HEK293 (cell line): ENCODE measurements around the gene GMCL1.

Experiments
- EGR2 ChIP-seq: fragments of 450-650 bp; formaldehyde crosslinking; IDR thresholded peaks from 2 replicates; pipeline ENCODE4 v1.5.1; 2016; ENCODE audit warnings: low read depth, missing biosample characterization, missing genetic modification characterization
- GLI4 ChIP-seq: fragments of 450-650 bp; formaldehyde crosslinking; IDR thresholded peaks from 2 replicates; pipeline ENCODE4 v1.5.1; 2016; ENCODE audit warnings: missing biosample characterization, missing genetic modification characterization
- GLIS1 ChIP-seq: fragments of 450-650 bp; formaldehyde crosslinking; IDR thresholded peaks from 2 replicates; pipeline ENCODE4 v1.5.1; 2016; ENCODE audit warnings: missing biosample characterization, missing genetic modification characterization
- KLF10 ChIP-seq: fragments of 450-650 bp; IDR thresholded peaks from 2 replicates; pipeline ENCODE4 v1.5.1; 2018; ENCODE audit warnings: missing biosample characterization, mild to moderate bottlenecking, missing genetic modification characterization
- SP2 ChIP-seq: fragments of 450-650 bp; formaldehyde crosslinking; IDR thresholded peaks from 2 replicates; pipeline ENCODE4 v1.5.1; 2016; ENCODE audit warnings: missing biosample characterization, missing genetic modification characterization
- YY2 ChIP-seq: fragments of 450-650 bp; formaldehyde crosslinking; IDR thresholded peaks from 2 replicates; pipeline ENCODE4 v1.5.1; 2016; ENCODE audit warnings: missing biosample characterization, missing genetic modification characterization
- ZBTB20 ChIP-seq: fragments of 450-650 bp; formaldehyde crosslinking; IDR thresholded peaks from 2 replicates; pipeline ENCODE4 v1.5.1; 2016; ENCODE audit warnings: missing biosample characterization, missing genetic modification characterization
- ZFP41 ChIP-seq: fragments of 450-650 bp; formaldehyde crosslinking; IDR thresholded peaks from 2 replicates; pipeline ENCODE4 v1.5.1; 2016; ENCODE audit warnings: missing biosample characterization, missing genetic modification characterization, borderline replicate concordance
- ZFP69B ChIP-seq: fragments of 450-650 bp; formaldehyde crosslinking; IDR thresholded peaks from 2 replicates; pipeline ENCODE4 v1.5.1; 2016; ENCODE audit warnings: missing biosample characterization, missing genetic modification characterization
- ZNF19 ChIP-seq: fragments of 450-650 bp; formaldehyde crosslinking; IDR thresholded peaks from 2 replicates; pipeline ENCODE4; 2016; ENCODE audit warnings: missing biosample characterization, missing genetic modification characterization, low read depth
- ZNF311 ChIP-seq: fragments of 450-650 bp; formaldehyde crosslinking; IDR thresholded peaks from 2 replicates; pipeline ENCODE4 v1.5.1; 2017; ENCODE audit warnings: missing biosample characterization, missing genetic modification characterization, borderline replicate concordance
- ZNF544 ChIP-seq: fragments of 450-650 bp; formaldehyde crosslinking; IDR thresholded peaks from 2 replicates; pipeline ENCODE4 v1.5.0; 2017; ENCODE audit warnings: missing biosample characterization, missing genetic modification characterization
- ZNF600 ChIP-seq: fragments of 450-650 bp; formaldehyde crosslinking; IDR thresholded peaks from 2 replicates; pipeline ENCODE4 v1.5.1; 2016; ENCODE audit warnings: missing biosample characterization, missing genetic modification characterization
- TF ChIP-seq, protein P1 (sequence below): fragments of 450-650 bp; formaldehyde crosslinking; conservative IDR thresholded peaks from 2 replicates; pipeline ENCODE4 v1.5.1; 2016; ENCODE audit warnings: low read depth, missing biosample characterization, missing genetic modification characterization
- TF ChIP-seq, protein P2 (sequence below): fragments of 450-650 bp; formaldehyde crosslinking; IDR thresholded peaks from 2 replicates; pipeline ENCODE4 v1.5.1; 2017; ENCODE audit warnings: missing biosample characterization, missing genetic modification characterization
- TF ChIP-seq, protein P3 (sequence below): fragments of 450-650 bp; formaldehyde crosslinking; IDR thresholded peaks from 2 replicates; pipeline ENCODE4 v1.5.1; 2016; ENCODE audit warnings: missing biosample characterization, missing genetic modification characterization
- TF ChIP-seq, protein P4 (sequence below): fragments of 450-650 bp; formaldehyde crosslinking; IDR thresholded peaks from 2 replicates; pipeline ENCODE4 v1.5.1; 2016; ENCODE audit warnings: missing biosample characterization, missing genetic modification characterization

Gene GMCL1

DNA sequence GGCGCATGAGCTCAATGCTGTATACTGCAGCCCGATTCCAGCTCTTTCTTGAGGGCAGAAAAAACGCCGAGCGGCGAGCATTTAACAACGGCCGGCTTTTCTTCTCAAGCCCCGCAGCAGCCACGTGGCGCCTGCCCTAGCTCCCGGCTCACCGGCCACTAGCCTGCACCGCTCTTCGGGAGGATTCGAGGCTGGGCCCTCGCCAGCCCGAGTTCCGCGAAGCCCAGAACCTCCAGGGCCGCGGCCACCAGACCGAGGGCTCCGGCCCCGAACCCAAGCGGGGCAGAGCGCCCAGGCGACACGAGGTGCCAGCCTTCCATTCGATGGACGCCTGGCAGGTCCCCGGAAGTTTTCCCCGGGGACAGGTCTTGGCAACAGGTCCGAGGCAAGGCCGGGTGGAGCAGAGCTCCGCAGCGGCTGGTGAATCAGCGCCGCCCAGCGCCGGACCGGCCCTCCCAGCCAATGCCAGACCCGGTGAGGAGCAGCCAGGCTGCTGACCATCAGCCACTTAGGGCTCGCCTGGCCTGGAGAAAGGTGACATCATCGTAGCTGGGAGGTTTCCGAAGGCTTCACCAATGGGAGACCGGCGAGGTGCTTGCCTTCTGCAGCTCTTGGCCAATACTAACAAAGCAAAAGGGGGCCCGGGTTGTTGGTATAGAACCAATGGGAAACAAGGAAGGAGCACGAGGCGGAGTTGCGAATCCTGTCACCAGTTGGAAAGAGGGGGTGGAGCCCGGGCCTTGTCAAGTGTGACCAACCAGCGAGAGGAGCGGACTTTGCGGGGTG lies 84.9 kb downstream of the GMCL1 start (continued):
- TF ChIP-seq, protein P1, sequence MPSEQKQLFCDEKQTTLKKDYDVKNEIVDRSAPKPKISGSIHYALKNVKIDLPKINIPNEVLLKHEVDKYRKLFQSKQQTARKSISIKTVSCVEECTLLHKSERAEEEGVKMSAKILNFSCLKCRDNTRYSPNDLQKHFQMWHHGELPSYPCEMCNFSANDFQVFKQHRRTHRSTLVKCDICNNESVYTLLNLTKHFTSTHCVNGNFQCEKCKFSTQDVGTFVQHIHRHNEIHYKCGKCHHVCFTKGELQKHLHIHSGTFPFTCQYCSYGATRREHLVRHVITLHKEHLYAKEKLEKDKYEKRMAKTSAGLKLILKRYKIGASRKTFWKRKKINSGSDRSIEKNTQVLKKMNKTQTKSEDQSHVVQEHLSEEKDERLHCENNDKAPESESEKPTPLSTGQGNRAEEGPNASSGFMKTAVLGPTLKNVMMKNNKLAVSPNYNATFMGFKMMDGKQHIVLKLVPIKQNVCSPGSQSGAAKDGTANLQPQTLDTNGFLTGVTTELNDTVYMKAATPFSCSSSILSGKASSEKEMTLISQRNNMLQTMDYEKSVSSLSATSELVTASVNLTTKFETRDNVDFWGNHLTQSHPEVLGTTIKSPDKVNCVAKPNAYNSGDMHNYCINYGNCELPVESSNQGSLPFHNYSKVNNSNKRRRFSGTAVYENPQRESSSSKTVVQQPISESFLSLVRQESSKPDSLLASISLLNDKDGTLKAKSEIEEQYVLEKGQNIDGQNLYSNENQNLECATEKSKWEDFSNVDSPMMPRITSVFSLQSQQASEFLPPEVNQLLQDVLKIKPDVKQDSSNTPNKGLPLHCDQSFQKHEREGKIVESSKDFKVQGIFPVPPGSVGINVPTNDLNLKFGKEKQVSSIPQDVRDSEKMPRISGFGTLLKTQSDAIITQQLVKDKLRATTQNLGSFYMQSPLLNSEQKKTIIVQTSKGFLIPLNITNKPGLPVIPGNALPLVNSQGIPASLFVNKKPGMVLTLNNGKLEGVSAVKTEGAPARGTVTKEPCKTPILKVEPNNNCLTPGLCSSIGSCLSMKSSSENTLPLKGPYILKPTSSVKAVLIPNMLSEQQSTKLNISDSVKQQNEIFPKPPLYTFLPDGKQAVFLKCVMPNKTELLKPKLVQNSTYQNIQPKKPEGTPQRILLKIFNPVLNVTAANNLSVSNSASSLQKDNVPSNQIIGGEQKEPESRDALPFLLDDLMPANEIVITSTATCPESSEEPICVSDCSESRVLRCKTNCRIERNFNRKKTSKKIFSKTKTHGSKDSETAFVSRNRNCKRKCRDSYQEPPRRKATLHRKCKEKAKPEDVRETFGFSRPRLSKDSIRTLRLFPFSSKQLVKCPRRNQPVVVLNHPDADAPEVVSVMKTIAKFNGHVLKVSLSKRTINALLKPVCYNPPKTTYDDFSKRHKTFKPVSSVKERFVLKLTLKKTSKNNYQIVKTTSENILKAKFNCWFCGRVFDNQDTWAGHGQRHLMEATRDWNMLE (tag by site-specific recombination): 0 out of 2 replicates have a peak, but pooled peaks have one; percentile 20
- TF ChIP-seq ZFP69B: no peak; the same call in 1 of the 2 replicates
- peak; percentile 94 for TF ChIP-seq SP2 (tag by site-specific recombination)
- no peak; the same call in 1 of the 2 replicates for TF ChIP-seq YY2 (tag by site-specific recombination)
- TF ChIP-seq ZBTB20 (tag by site-specific recombination): peak; percentile 82
- TF ChIP-seq, protein P2, sequence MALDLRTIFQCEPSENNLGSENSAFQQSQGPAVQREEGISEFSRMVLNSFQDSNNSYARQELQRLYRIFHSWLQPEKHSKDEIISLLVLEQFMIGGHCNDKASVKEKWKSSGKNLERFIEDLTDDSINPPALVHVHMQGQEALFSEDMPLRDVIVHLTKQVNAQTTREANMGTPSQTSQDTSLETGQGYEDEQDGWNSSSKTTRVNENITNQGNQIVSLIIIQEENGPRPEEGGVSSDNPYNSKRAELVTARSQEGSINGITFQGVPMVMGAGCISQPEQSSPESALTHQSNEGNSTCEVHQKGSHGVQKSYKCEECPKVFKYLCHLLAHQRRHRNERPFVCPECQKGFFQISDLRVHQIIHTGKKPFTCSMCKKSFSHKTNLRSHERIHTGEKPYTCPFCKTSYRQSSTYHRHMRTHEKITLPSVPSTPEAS (tag by site-specific recombination): 0 out of 2 replicates have a peak, but pooled peaks have one; percentile 43
- TF ChIP-seq ZFP41 (tag by site-specific recombination): no peak
- TF ChIP-seq GLIS1 (tag by site-specific recombination): 0 out of 2 replicates have a peak, but pooled peaks have one; percentile 18
- TF ChIP-seq, protein P3, sequence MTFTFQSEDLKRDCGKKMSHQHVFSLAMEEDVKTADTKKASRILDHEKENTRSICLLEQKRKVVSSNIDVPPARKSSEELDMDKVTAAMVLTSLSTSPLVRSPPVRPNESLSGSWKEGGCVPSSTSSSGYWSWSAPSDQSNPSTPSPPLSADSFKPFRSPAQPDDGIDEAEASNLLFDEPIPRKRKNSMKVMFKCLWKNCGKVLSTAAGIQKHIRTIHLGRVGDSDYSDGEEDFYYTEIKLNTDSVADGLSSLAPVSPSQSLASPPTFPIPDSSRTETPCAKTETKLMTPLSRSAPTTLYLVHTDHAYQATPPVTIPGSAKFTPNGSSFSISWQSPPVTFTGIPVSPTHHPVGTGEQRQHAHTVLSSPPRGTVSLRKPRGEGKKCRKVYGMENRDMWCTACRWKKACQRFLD (tag by site-specific recombination): no peak
- TF ChIP-seq ZNF544: no peak
- TF ChIP-seq ZNF600: peak; percentile 96
- TF ChIP-seq, protein P4, sequence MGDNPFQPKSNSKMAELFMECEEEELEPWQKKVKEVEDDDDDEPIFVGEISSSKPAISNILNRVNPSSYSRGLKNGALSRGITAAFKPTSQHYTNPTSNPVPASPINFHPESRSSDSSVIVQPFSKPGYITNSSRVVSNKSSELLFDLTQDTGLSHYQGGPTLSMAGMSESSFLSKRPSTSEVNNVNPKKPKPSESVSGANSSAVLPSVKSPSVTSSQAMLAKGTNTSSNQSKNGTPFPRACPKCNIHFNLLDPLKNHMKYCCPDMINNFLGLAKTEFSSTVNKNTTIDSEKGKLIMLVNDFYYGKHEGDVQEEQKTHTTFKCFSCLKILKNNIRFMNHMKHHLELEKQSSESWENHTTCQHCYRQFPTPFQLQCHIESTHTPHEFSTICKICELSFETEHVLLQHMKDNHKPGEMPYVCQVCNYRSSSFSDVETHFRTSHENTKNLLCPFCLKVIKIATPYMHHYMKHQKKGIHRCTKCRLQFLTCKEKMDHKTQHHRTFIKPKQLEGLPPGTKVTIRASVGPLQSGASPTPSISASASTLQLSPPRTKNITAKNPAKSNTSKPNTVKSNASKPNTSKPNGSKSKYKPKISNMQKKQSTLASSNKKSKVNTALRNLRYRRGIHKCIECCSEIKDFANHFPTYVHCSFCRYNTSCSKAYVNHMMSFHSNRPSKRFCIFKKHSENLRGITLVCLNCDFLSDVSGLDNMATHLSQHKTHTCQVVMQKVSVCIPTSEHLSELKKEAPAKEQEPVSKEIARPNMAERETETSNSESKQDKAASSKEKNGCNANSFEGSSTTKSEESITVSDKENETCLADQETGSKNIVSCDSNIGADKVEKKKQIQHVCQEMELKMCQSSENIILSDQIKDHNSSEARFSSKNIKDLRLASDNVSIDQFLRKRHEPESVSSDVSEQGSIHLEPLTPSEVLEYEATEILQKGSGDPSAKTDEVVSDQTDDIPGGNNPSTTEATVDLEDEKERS (tag by site-specific recombination): no peak
- TF ChIP-seq EGR2: no peak
- no peak for TF ChIP-seq ZNF311
- no peak for TF ChIP-seq ZNF19
- peak; percentile 71; the same call in 1 of the 2 replicates for TF ChIP-seq KLF10 (tag by site-specific recombination)
- TF ChIP-seq GLI4 (tag by site-specific recombination): no peak
